Measurements from ENCODE around the gene CAMK2G.

DNA sequence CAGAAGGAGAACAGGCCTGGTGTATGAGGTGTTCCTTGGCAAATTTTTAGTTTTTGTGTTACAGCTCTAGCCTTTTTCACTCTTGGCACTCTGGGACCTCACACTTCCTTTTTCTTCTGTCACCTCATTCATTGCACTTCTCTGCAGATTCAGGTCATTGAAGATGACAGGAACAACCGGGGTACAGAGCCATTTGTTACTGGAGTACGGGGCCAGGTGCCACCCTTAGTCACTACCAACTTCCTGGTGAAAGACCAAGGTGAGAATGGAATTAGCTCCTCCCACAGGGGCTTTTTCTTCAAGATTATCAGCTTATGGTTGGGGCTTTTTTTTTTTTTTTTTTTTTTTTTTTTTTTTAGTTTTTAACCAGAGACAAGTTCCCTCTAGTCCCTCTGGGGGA is 111.0 kb downstream of the CAMK2G start:
- TF ChIP-seq POLR2AphosphoS5 (IDR thresholded peaks at IDR 0.05; ENCODE audit: low read depth, low read length) = no peak
- TF ChIP-seq TAF1 (IDR thresholded peaks at IDR 0.05; ENCODE audit: borderline replicate concordance, insufficient read depth, low read length) = no peak
- TF ChIP-seq SIN3A (IDR thresholded peaks at IDR 0.05; ENCODE audit: borderline replicate concordance, insufficient read depth, low read length) = no peak
